ENCODE results near the gene WNT3A. TPM values are rescaled to one million over a fixed set of nuclear protein-coding genes. Genes with fewer than 3 reads are reported as not detected.
A peak's percentile ranks its signal among the peaks of the same experiment; 100 is the strongest.

Gene WNT3A
- total RNA-seq, 1 donor from 2014 or later = not detected

DNA sequence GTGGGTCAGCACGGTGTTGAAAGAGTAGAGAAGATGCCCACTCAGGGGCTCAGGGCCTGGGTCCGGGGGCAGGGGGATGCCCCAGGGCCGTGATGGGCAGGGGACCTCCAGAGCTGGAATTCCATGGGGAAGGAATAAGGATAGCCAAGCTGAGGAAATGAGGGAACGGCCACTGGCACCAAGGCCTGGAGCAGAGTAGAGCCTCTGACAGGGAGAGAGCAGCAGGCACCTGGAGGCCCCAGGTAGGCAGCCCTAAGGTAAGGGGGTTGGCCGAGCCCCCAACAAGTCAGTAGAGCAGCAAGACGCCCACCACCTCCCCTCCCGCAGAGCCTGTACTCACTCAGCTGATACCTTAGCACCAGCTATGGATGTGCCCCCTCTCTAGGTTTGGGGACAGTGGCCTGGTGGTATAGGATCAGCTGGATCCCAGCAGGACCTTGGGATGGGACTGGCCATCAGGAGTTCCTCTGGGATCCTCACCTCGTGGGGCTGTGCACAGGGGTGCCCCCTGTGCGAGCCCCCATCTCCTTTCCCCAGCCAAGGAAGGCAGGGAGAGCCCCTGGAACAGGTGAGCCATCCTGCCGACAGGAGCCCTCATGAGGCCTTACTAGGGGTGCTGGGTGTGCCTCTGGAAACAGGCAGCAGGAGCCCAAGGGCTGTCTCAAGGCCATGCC is 54.8 kb downstream of the WNT3A start:
- DNase-seq (ENCODE audit: missing footprints) (peak; percentile 37), ATAC-seq (no peak)
- intact Hi-C loops (cut with DNase I) = no loop called here

DNA sequence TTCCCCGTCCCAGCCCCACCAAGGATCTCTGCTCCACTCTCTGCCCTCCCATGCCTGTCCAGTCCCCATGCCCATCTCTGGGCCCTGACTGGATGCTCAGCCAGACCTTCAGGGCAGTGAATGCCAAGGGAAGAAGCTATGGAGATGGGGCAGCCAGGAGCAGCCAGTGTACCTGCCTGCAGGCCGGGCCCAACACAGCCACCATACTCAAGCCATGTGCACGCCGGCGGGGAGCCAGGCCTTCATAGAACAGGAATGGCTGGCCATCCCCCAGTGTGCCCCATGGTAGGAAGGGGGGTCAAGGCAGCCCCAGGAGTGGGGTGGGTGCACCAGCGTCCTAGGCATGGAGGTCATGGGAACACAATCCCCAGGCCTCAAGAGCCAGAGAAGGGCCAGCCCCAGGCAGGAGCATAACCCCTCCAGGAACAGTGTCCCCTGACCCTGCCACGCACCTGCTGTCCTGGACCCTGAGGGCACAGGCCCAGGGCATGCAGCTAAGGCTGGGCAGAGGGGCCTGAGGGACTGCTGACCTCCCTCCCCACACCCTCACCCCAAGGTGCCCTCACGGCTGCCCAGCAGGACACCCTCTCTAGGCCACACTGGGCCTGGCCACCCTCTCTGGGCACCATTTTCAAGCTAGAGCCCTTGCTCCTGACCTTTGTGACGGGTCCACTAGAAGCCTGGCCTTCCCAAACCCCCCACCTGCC is 55.4 kb downstream of the WNT3A start:
- intact Hi-C loops (cut with DNase I) = no loop called here
- peak; percentile 53 for DNase-seq (ENCODE audit: missing footprints)
- ATAC-seq = no peak

DNA sequence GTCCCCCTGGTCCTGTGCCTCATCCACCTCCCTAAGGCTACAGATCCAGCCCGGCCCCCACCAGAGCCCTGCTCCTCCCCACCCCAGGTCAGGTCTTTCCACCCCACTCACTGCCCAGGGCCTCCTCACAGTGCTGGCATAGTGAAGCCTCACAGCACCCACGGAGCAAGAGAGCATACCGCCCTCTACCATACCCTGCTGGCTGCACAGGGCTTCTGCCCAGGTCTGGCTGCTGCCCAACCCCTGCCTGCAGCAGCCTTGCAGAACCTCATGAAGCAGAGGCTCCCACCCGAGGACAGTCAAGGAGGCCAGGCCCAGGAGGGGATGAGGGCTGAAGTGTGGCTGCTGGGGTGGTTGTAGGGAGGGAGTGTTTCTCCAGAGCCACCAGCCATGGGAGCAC is 56.0 kb downstream of the WNT3A start:
- intact Hi-C loops (cut with DNase I) = no loop called here
- ATAC-seq (no peak), DNase-seq (ENCODE audit: missing footprints) (peak; percentile 31)

DNA sequence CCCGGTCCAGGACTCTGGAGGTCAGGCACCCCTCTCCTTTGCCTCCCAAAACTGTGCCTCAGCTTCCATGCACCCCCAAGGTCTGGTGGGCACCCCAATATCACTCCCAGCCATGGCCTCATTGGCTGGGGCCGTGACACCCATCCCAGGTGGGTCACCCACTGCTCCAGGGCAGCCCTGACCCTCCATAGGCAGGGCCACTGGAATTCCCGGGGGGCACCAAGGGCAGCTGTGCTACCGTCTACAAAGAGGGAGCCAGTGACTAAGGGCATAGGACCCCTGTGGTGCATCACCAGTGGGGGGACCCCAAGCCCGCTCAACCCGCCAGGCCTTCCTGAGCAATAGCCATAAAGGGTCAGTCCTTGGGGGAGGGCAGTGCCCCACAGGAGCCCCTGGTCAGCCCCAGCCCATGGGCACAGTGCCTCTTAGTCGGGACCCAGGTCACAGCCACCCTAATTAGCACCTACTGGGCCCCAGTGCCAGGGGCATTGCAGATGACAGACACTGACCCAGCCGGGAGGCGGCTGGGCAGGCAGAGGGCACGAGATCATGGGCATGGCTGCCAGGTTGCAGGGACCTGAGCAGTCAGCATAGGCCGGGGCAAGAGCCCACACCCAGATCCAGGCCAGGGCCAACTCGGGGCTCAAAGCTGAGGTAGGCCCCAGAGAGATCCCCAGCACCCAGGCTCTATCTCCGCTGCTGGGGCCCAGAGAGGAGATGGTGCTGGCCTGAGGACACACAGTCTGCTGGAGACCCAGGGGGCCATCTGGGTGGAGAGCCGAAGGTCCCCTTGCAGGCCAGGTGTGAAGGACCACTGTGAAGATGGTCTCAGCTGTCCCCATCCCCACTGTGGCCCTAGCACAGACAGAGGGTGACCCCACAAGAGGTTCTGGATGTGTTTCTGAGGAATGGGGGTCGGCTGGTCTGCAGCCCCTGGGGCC is 56.7 kb downstream of the WNT3A start:
- intact Hi-C loops (cut with DNase I) = no loop called here
- DNase-seq (ENCODE audit: missing footprints) (peak; percentile 58), ATAC-seq (no peak)

DNA sequence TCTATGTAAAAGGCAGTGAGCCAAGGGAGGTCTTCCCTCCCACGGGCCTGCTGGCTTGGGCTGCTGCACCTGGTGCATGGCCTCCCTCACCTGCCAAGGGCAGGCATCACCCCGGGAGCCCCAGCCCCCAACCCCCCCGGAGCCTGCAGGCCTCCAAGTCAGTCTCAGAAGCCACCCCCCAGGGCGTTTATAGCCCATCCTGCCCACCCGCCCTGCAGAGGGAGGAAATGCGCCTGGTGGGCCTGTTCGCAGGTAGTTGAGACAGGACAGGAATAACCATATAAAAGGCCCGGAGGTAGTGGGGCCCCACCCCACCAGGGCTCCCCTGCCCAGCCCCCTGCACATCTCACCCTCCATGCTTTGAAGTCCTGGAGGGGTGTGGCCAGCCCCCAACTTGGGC is 57.5 kb downstream of the WNT3A start:
- DNase-seq (ENCODE audit: missing footprints) (peak; percentile 40), ATAC-seq (no peak)
- intact Hi-C loops (cut with DNase I) = no loop called here

DNA sequence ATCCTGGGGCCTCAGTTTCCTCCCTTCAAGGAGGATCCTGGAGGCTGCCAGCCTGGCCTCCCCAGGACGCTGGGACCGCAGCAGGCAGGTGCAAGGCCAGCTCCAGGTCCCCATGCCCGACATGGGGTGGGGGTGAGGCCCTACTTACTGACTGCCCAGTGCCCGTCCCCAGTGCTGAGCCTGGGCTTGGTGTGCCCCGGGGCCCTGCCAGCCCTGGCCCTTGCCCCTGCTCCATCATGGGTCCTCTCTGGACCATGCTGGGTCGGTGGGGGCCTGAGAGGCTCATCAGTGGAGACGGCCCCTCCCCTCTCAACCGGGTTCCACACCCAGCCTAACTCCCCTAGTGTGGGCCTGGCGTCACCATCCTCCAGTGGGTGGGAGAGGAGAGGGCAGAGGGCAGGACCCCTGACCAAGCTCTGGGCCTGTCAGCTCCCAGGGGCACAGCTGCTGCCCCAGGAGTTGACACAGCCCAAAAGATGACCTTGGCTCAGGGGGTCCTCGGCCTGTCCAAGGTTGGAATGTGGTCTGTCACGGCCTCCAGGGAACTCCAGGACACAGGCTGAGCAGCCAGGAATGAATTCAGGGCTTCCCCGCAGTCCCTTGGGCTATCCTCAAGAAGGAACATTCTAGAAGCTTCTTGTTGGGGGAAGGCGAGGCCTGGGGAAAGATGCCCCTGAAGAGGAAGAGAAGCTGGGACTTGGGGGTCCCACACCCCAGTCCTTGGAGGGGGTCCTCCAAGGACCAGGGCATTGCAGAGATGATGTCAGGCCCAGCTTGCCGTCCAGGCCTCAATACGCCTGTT is 58.1 kb downstream of the WNT3A start:
- DNase-seq (ENCODE audit: missing footprints) (peak; percentile 50), ATAC-seq (no peak)
- intact Hi-C loops (cut with DNase I) = no loop called here

DNA sequence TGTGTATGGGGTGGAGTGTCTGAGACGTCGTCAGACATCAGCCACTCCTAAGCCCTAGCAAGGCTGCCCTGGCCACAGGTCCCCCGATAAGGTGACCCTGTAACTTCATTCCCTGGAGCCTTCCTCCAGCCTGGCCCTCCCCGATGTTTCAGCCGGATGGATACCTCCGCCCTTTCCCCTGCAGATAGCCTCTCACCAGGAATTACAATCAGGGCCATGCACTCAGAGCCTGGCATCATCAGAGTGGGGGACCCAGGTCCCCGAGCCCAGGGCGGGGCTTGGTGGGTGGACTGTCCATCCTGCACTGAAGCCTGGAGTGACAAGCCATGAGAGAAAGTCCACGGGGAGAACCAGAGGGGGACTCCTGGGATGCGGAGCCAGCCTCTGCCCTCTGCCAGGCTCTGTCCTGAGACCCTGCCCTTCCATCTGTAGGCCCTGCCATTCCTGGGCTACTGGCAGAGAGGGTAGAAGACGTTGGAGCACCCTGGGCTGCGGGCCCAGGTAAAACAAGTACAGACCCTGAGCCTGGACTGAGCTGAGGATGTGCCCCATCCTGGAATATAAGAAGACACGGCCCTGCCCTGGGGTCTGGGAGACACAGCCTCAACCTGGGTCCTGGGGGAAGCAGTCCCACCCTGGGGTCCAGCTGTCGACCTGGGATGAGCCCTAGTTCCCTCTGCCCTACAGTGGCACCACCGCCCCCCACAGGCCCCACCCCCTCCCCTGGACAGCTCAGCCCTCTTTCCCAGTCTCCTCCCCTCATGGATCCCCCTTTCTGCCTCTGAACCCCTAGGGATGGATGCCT is 58.9 kb downstream of the WNT3A start:
- DNase-seq (ENCODE audit: missing footprints) = peak; percentile 42
- intact Hi-C loops (cut with DNase I) = no loop called here
- no peak for ATAC-seq

DNA sequence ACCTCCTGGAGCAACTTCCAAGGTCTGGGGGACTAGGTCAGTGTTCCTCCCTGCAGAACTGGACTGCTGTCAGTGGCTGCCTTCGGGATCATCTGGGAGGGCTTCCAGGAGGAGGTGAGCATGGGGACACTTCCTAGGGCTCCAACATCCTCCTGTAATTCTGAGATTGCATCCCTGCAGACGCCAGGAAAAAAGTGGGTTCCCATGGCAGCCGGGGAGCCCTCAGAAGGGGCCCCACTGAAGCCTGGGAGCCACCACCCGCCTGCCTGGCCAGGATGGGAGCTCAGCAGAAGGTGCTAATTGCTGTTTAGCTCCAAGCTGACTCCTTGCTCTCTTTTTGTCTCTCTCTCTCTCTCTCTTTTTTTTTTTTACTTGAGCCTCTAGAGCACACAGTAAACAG is 59.6 kb downstream of the WNT3A start:
- intact Hi-C loops (cut with DNase I) = no loop called here
- ATAC-seq (no peak), DNase-seq (ENCODE audit: missing footprints) (peak; percentile 11)

DNA sequence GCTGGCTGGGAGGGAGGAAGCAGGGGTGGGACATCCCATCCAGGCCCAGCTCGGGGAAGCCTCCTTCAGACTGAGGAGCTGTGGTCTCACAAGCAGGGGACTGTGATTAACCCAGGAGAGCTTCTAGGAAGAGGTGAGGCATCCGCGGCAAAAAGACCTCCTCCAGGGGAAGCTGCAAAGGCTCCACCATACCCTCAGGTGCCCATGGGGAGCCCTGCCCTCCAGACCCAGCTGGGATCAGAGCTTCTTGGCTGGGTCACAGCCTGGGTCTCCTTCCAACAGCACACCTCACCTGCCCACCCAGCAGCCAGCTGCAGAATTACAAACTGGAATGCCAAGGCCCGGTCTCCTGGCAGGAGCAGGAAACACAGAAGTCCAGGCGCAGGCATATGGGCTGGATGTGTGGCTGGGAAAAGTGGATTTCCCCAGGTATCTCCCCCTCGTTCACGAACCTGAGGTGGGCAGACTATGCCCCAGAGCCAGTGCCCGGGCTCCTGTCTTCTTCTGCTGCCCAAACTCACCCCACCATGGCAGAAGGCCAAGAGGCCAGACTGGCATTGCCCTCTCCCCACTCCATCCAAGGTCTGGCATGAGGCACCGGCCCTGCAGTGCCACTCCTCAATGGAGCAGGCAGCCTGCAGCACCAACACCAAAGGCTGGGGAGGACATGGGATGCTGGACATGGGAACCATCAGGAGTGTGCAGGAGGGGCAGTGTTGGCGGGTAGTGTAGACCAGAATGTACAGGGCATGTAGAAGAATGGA is 60.3 kb downstream of the WNT3A start:
- intact Hi-C loops (cut with DNase I) = no loop called here

DNA sequence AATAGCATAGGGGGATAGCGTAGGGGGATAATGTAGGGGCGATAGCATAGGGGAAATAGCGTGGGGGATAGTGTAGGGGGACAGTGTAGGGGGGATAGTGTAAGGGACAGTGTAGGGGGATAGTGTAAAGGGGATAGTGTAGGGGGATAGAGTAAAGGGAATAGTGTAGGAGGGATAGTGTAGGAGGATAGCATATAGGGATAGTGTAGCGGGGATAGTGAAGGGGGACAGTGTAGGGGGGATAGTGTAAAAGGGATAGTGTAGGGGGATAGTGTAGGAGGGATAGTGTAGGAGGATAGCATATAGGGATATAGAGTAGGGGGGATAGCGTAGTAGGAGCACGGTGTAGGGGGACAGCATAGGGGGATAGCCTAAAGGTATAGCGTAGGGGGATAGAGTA is 61.6 kb downstream of the WNT3A start:
- DNase-seq (ENCODE audit: missing footprints) = no peak
- intact Hi-C loops (cut with DNase I) = no loop called here
- no peak for ATAC-seq

More for the DNA sequence above, 60.3 kb downstream of the WNT3A start:
- peak; percentile 21 for DNase-seq (ENCODE audit: missing footprints)
- no peak for ATAC-seq

DNA sequence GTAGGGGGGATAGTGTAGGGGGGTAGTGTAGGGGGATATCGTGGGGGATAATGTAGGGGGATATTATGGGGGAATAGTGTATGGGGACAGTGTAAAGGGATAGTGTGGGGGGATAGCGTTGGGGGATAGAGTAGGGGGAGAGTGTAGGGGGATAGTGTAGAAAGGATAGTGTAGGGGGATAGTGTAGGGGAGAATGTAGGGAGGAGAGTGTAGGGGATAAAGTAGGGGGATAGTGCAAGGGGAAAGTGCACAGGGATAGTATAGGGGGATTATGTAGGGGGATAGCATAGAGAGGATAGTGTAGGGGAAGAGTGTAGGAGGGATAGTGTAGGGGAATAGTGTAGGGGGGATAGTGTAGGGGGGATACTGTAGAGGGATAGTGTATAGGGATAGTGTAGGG is 63.4 kb downstream of the WNT3A start:
- DNase-seq (ENCODE audit: missing footprints) (no peak), ATAC-seq (no peak)
- intact Hi-C loops (cut with DNase I) = no loop called here

DNA sequence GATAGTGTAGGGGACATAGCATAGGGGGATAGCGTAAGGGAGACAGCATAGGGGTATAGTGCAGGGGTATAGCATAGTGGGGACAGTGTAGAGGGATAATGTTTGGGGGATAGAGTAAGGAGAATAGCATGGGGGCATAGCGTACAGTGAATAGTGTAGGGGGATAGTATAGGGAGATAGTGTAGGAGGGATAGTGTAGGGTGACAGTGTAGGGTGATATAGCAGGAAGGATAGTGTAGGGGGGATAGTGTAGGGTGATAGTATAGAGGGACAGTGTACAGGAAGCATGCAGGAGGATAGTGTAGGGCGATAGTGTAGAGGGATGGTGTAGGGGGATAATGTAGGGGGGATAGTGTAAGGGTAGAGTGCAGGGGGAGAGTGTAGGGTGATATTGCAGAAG is 64.1 kb downstream of the WNT3A start:
- intact Hi-C loops (cut with DNase I) = no loop called here
- no peak for ATAC-seq
- no peak for DNase-seq (ENCODE audit: missing footprints)

DNA sequence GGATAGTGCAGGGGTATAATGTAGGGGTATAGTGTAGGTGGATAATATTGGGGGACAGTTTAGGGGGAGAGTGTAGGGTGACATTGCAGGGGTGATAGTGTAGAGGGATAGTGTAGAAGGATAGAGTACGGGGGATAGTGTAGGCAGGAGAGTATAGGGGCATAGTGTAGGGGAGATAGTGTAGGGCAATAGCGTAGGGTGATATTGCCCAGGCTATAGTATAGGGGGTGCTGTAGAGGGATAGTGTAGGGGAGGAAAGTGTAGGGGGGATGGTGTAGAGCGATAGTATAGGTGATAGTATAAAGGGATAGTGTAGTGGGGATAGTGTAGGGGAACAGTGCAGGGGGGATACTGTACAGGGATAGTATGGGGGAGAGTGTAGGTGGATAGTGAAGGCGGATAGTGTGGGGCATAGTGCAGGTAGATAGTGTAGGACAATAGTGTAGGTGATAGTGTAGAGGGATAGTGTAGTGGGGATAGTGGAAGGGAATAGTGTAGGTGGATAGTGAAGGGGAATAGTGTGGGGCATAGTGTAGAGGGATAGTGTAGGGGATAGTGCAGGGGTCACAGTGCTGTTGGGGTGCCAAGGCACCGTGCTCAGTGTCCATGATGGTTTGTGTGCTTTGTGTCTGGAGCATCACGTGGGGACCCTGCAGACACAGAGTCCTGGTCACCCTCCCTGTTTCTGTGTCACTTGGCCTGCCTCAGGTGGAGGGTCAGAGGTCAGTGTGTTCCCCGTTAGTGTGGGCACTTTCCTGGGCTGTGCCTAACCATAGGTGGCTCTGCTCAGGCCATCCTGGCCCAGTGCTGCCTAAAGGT is 65.2 kb downstream of the WNT3A start:
- DNase-seq (ENCODE audit: missing footprints) = no peak
- peak; percentile 13 for ATAC-seq
- intact Hi-C loops (cut with DNase I) = no loop called here

DNA sequence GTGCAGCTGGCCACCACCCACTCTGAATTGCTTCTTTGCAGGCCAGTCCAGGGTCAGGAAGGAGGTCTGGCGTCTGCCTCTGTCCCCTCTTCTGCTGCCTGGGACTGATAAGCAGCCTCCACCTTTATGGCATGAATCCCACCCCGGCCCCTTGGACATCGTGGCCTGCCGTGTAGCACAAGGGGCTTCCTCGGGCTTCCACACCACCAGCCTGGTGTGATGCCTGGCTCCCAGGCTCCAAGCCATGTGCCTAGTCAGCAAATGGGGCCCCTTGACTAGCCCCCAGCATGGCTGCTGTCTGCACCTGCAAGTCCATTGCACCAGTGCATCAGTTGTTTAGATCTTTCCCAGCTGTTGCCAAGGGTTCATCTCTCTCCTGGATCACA is 65.9 kb downstream of the WNT3A start:
- no peak for ATAC-seq
- intact Hi-C loops (cut with DNase I) = no loop called here
- DNase-seq (ENCODE audit: missing footprints) = no peak

DNA sequence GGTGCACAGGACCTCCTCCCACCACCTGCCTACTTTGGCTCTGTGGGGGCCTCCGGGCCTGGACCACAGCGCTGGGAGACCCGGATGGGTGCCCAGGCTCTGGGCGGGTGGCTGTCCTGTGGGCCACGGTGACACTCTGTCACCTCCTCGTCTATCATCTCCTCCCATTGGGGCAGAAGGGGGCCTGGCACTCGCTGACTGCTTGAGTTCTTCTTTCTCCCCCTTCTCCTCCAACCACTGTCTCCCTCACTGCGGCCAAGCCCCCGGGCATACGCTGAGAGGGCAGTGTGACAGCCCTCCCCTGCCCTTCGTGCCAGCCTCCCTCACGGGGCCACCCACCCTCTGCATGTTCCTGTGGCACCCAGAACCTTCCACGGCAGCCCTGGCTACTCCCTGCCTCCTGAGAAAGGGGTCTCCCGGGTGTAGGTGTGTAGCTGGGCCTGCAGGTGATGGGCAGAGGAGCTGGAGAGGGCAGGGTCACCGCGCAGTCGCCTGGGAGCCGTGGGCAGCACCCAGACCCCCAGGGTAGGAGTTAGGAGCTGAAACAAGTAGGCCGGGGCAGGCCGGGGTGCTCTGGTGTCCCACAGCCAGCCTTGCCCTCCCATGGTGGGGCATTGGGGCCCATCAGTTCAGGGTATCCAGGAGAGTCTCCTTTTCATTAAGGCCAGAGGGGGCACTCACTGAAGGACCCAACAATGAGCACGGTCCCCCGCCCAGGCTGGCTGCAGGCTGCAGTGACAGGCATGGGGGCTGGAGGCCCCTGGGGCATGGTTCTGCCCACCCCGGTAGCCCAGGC is 66.5 kb downstream of the WNT3A start:
- DNase-seq (ENCODE audit: missing footprints) (peak; percentile 63), ATAC-seq (no peak)
- intact Hi-C loops (cut with DNase I) = no loop called here

All from Right ventricle myocardium inferior (tissue), 1 donor.